Pancreas (tissue), 10 donors: ENCODE data around the gene CDH7. TPM values are rescaled to one million over a fixed set of nuclear protein-coding genes. Genes with fewer than 3 reads are reported as not detected.
A peak's percentile ranks its signal among the peaks of the same experiment; 100 is the strongest.

ENCODE experiments used
- ATAC-seq, 4 donors: fragments of 200-7000 bp; cut with Tn5 transposase; one replicate each; pipeline versions ENCODE4 v1.8.0 to v1.9.1; 2020; ENCODE audit warnings: mild to moderate bottlenecking in 4 of 4, moderate library complexity in 4 of 4
- DNase-seq, 6 donors: peaks; one replicate each; pipeline ENCODE4 v3.0.0-alpha.2; 2020
- FAIRE-seq: peaks from 2 replicates; lab custom pipeline; 2012; peaks lifted over from hg19 to GRCh38; lab: Jason Lieb, UNC
- H3K27ac ChIP-seq, 4 donors: fragments of 200-600 bp; sonication (generic); 1 replicate in 3 of 4; 2 replicates in 1 of 4; pipeline versions ENCODE4 v1.5.0 to v1.8.0; 2020
- H3K27me3 ChIP-seq, 4 donors: fragments of 200-600 bp; one replicate each; pipeline ENCODE4 v1.8.0; 2021
- H3K36me3 ChIP-seq, 3 donors: fragments of 200-600 bp; sonication (generic) in 1 of 3; one replicate each; pipeline versions ENCODE4 v1.5.0 to v1.8.0; 2020 to 2021
- H3K4me1 ChIP-seq, 3 donors: fragments of 200-600 bp; one replicate each; pipeline ENCODE4 v1.8.0; 2021
- H3K4me3 ChIP-seq, 4 donors: fragments of 200-600 bp; sonication (generic) in 2 of 4; one replicate each; pipeline versions ENCODE4 v1.5.0 to v1.8.0; 2020 to 2021
- H3K9me3 ChIP-seq, 4 donors: fragments of 200-600 bp; one replicate each; pipeline ENCODE4 v1.8.0; 2021
- CTCF ChIP-seq, 4 donors: fragments of 200-600 bp; sonication (generic) in 3 of 4; IDR thresholded peaks; one replicate each; pipeline versions ENCODE4 v1.5.0 to v1.8.0; 2021; ENCODE audit warnings: antibody characterized with exemption in 4 of 4
- WGBS, 2 donors: extraction: QIAGEN DNeasy Blood & Tissue Kit; methylation state at CpG; one replicate each; pipeline ENCODE4 v1.1.7; 2013; 5-methylcytosine and 5-hydroxymethylcytosine counted together
- intact Hi-C, 3 donors: fragments of 100-400 bp; cut with DNase I; formaldehyde crosslinking; loops; one replicate each; pipeline versions ENCODE4 v1.11.1 to v1.14.2; 2022
- polyA plus RNA-seq, 2 donors: library from polyadenylated mRNA; stranded (reverse); fragments of 200-250 nt; gene quantifications; one replicate each; pipeline ENCODE4 v1.2.3, GENCODE V29; 2013
- total RNA-seq, 6 donors: library from RNA; stranded (reverse); fragmentation: NEBNext Ultra II Directional in 4 of 6; extraction: Animal tissue kit (Norgen Biotek cat#: 25700) in 4 of 6; gene quantifications; one replicate each; pipeline versions ENCODE4 v1.2.1 to v1.2.4, GENCODE V29; 2021 to 2023
- donor health status: healthy with polysubstance abuse.
- donor health status: DM: no; HTN: no; CAD: no; lungs with moderate emphysema.
- donor health status: DM: no; HTN: no; CAD: no.
- donor health status: control.
- donor health status: control.
- donor health status: Bipolar disorder and iron deficiency.
- donor health status: DM: yes; HTN: yes; CAD: no.
- donor health status: DM: no; HTN: no; CAD: no.
- donor health status: DM: no; HTN: no; CAD: no.
- donor health status: DM: yes; HTN: yes; CAD: no.

Gene CDH7
- total and polyA plus RNA-seq, 8 donors, result not detected

- DNase-seq, result no peak
- no peak for ATAC-seq
- 57 to 79% methylated on average over 1 of the region's 1 CpG for WGBS, 2 donors
- Histone ChIP-seq H3K4me1 (peaks cover 0 to 11% (median 0%) of the 10 kb centered on the region in 3 donors), H3K36me3 (no peaks in the 10 kb centered on the region), H3K9me3 (no peaks in the 10 kb centered on the region), H3K27ac (no peak overlapping the region), H3K27me3 (no peaks in the 10 kb centered on the region), H3K4me3 (no peak overlapping the region)
- no peak for TF ChIP-seq CTCF (IDR thresholded peaks at IDR 0.05)
- no peak for FAIRE-seq
- intact Hi-C loops, result no loop called here
Observed at GRCh38 chr18:65936678-65937077, 185.9 kb downstream of the CDH7 start.

- ATAC-seq (no peak), FAIRE-seq (no peak), DNase-seq (no peak)
- Histone ChIP-seq H3K36me3 (no peaks in the 10 kb centered on the region), H3K27ac (peak overlapping the region in 1 of 4 donors; percentile 16), H3K4me3 (no peak overlapping the region), H3K27me3 (no peaks in the 10 kb centered on the region), H3K9me3 (no peaks in the 10 kb centered on the region), H3K4me1 (peaks cover 0 to 11% (median 2%) of the 10 kb centered on the region in 3 donors)
- no peak for TF ChIP-seq CTCF (IDR thresholded peaks at IDR 0.05)
- intact Hi-C loops, result no loop called here
Observed at GRCh38 chr18:65937180-65937579, 186.4 kb downstream of the CDH7 start.

GRCh38 chr18:65938592-65939372 is 188.0 kb downstream of the CDH7 start:
- Histone ChIP-seq H3K4me1 (peaks cover 0 to 15% (median 7%) of the 10 kb centered on the region in 3 donors), H3K4me3 (no peak overlapping the region), H3K9me3 (no peaks in the 10 kb centered on the region), H3K36me3 (no peaks in the 10 kb centered on the region), H3K27me3 (no peaks in the 10 kb centered on the region), H3K27ac (no peak overlapping the region)
- DNase-seq (peak in 3 of 6 donors; percentile 15 to 31 (median 22)), FAIRE-seq (peak; percentile 95), ATAC-seq (peak in 2 of 4 donors; percentile 20 to 69)
- TF ChIP-seq CTCF (IDR thresholded peaks at IDR 0.05), result no peak
- intact Hi-C loops, result no loop called here
- 71 to 84% methylated on average over 4 of the region's 4 CpGs for WGBS, 2 donors
